ENCODE results near the gene AGAP1. TPM values are rescaled to one million over a fixed set of nuclear protein-coding genes. Genes with fewer than 3 reads are reported as not detected.

The AGAP1 gene
- total RNA-seq, 1 donor from 2014 or later = 33.4 TPM

GRCh38 chr2:235766278-235766677 is 272.4 kb downstream of the AGAP1 start:
- intact Hi-C loops (cut with DNase I) = no loop called here
- no peak overlapping the region for H3K4me3 ChIP-seq
- TF ChIP-seq CTCF (IDR thresholded peaks at IDR 0.05) = peak; percentile 96
- DNase-seq (no peak), ATAC-seq (peak; percentile 87)
- H3K27me3 ChIP-seq = no peaks in the 10 kb centered on the region
- peaks cover 4% of the 10 kb centered on the region for H3K36me3 ChIP-seq
- no peaks in the 10 kb centered on the region for H3K9me3 ChIP-seq
- H3K27ac ChIP-seq = no peak overlapping the region
- no peaks in the 10 kb centered on the region for H3K4me1 ChIP-seq

- no peak overlapping the region for H3K27ac ChIP-seq
- intact Hi-C loops (cut with DNase I) = no loop called here
- no peak for ATAC-seq
- H3K4me3 ChIP-seq = no peak overlapping the region
- no peak for DNase-seq
- no peak for TF ChIP-seq CTCF (IDR thresholded peaks at IDR 0.05)
- no peaks in the 10 kb centered on the region for H3K4me1 ChIP-seq
- no peaks in the 10 kb centered on the region for H3K9me3 ChIP-seq
- peaks cover 11% of the 10 kb centered on the region for H3K36me3 ChIP-seq
- H3K27me3 ChIP-seq = no peaks in the 10 kb centered on the region
Observed at GRCh38 chr2:235768606-235769005, 274.8 kb downstream of the AGAP1 start.

- Histone ChIP-seq H3K4me3 (no peak overlapping the region), H3K36me3 (peaks cover 11% of the 10 kb centered on the region), H3K27me3 (no peaks in the 10 kb centered on the region), H3K9me3 (no peaks in the 10 kb centered on the region), H3K4me1 (no peaks in the 10 kb centered on the region), H3K27ac (no peak overlapping the region)
- no peak for ATAC-seq
- no peak for DNase-seq
- intact Hi-C loops (cut with DNase I) = no loop called here
- no peak for TF ChIP-seq CTCF (IDR thresholded peaks at IDR 0.05)
Observed at GRCh38 chr2:235769046-235769445, 275.2 kb downstream of the AGAP1 start.

DNA sequence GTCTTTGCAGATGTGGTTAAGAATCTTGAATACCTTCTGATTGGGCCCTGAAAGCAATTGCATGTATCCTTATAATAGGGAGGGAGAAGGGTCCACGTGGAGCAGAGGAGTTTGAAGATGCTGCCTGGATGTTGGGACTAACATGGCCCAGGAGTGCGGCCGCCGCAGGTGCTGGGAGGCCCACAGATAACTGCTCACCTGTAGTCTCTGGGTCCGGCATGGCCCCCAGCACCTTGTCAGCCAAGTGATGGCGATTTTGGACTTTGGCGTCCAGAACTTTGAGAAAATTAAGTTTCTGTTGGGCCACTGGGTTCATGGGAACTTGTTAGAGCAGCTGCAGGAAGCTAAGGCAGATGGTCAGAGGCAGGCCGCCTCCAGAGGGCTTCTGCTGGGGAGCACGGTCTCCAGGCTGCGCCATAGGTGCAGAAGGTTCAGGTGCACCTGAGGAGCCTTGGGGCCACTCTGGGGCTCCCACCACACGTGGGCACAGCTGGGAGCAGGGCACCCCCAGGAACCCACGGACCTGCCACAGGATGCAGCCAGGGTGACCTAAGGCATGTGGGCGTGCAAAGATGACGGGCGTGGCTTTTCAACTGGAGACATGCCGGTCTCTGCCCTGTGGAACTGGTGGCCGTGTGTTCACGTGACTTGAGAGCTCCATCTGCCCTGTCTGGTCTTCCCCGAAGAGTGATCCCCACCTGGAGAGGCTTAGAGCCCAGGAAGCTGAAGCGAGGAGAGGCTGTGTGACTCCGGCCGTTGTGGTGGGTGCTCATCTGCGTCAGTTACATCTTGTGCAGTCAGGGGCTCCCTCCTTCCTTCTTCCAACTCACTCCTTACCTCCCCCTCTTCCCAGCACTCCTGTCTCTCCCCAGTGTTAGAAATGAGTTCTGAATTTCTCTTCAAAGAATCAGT is 277.3 kb downstream of the AGAP1 start:
- Histone ChIP-seq H3K27me3 (no peaks in the 10 kb centered on the region), H3K4me1 (no peaks in the 10 kb centered on the region), H3K9me3 (no peaks in the 10 kb centered on the region), H3K36me3 (peaks cover 11% of the 10 kb centered on the region), H3K27ac (no peak overlapping the region), H3K4me3 (no peak overlapping the region)
- TF ChIP-seq CTCF (IDR thresholded peaks at IDR 0.05) = no peak
- intact Hi-C loops (cut with DNase I) = loop anchor here (10.0 kb wide), 1 partner anchor 414 kb away; no protein-coding TSS in a partner anchor
- DNase-seq (no peak), ATAC-seq (no peak)

- intact Hi-C loops (cut with DNase I) = loop anchor here (10.0 kb wide), 1 partner anchor 411 kb away; no protein-coding TSS in a partner anchor
- Histone ChIP-seq H3K36me3 (peaks cover 11% of the 10 kb centered on the region), H3K27me3 (no peaks in the 10 kb centered on the region), H3K4me1 (no peaks in the 10 kb centered on the region), H3K9me3 (no peaks in the 10 kb centered on the region), H3K27ac (no peak overlapping the region), H3K4me3 (no peak overlapping the region)
- ATAC-seq (no peak), DNase-seq (no peak)
- TF ChIP-seq CTCF (IDR thresholded peaks at IDR 0.05) = no peak
Observed at GRCh38 chr2:235773188-235773928, 279.5 kb downstream of the AGAP1 start.
